GM18526 (cell line): Measurements from ENCODE around the gene GNB5.

Source experiments
- POLR2A ChIP-seq: IDR thresholded peaks from 3 replicates; pipeline ENCODE4 v1.6.1; 2011; ENCODE audit not compliant: insufficient read length; ENCODE audit errors: extremely low read depth

The GNB5 gene

GRCh38 chr15:52100807-52101442 is 90.3 kb downstream of the GNB5 start:
- TF ChIP-seq POLR2A, result no peak

- no peak for TF ChIP-seq POLR2A
Measured at GRCh38 chr15:52099651-52100272, 91.4 kb downstream of the GNB5 start.

GRCh38 chr15:52098323-52098722 is 92.9 kb downstream of the GNB5 start:
- no peak for TF ChIP-seq POLR2A

GRCh38 chr15:52097180-52097579 is 94.0 kb downstream of the GNB5 start:
- no peak for TF ChIP-seq POLR2A

GRCh38 chr15:52095597-52096262 is 95.5 kb downstream of the GNB5 start:
- TF ChIP-seq POLR2A, result no peak

GRCh38 chr15:52094811-52095584 is 96.2 kb downstream of the GNB5 start:
- TF ChIP-seq POLR2A, result no peak

- TF ChIP-seq POLR2A, result no peak
Measured at GRCh38 chr15:52093539-52094510, 97.4 kb downstream of the GNB5 start.

GRCh38 chr15:52093167-52093538 is 98.0 kb downstream of the GNB5 start:
- TF ChIP-seq POLR2A, result no peak

- TF ChIP-seq POLR2A, result no peak
Measured at GRCh38 chr15:52090193-52090592, 101.0 kb downstream of the GNB5 start.

- no peak for TF ChIP-seq POLR2A
Measured at GRCh38 chr15:52086011-52086786, 105.0 kb downstream of the GNB5 start.

GRCh38 chr15:52085299-52085698 is 105.9 kb downstream of the GNB5 start:
- no peak for TF ChIP-seq POLR2A

- no peak for TF ChIP-seq POLR2A
Measured at GRCh38 chr15:52083603-52084002, 107.6 kb downstream of the GNB5 start.

- TF ChIP-seq POLR2A, result no peak
Measured at GRCh38 chr15:52082197-52083036, 108.8 kb downstream of the GNB5 start.

GRCh38 chr15:52080706-52081392 is 110.3 kb downstream of the GNB5 start:
- no peak for TF ChIP-seq POLR2A
